Liver (tissue), 9 donors: ENCODE results near the gene PIGR. TPM values are rescaled to one million over a fixed set of nuclear protein-coding genes. Genes with fewer than 3 reads are reported as not detected.

ENCODE experiments used
- DNase-seq: peaks from one replicate; pipeline ENCODE4 v3.0.0-alpha.2; 2017; ENCODE audit warnings: low spot score
- H3K27ac ChIP-seq, 2 donors: one replicate each; pipeline ENCODE4 v1.7.0; 2013; ENCODE audit warnings: inconsistent platforms in 2 of 2, low read length in 2 of 2, control low read depth in 1 of 2, low read depth in 1 of 2, mild to moderate bottlenecking in 1 of 2
- H3K27me3 ChIP-seq, 4 donors: one replicate each; pipeline versions ENCODE4 v1.6.1 to v1.7.0; 2013; ENCODE audit warnings: low read length in 3 of 4, inconsistent platforms in 1 of 4, mild to moderate bottlenecking in 1 of 4, moderate library complexity in 1 of 4; ENCODE audit not compliant: control insufficient read depth in 4 of 4, insufficient read depth in 4 of 4
- H3K36me3 ChIP-seq, 4 donors: one replicate each; pipeline versions ENCODE4 v1.6.1 to v1.7.0; 2013; ENCODE audit warnings: low read length in 3 of 4, mild to moderate bottlenecking in 3 of 4, low read depth in 1 of 4, moderate library complexity in 1 of 4; ENCODE audit not compliant: control insufficient read depth in 4 of 4, insufficient read depth in 3 of 4
- H3K4me1 ChIP-seq, 4 donors: one replicate each; pipeline versions ENCODE4 v1.6.1 to v1.7.0; 2013; ENCODE audit warnings: low read length in 3 of 4, mild to moderate bottlenecking in 3 of 4, moderate library complexity in 1 of 4; ENCODE audit not compliant: control insufficient read depth in 4 of 4, insufficient read depth in 4 of 4
- H3K4me3 ChIP-seq, 3 donors: one replicate each; pipeline versions ENCODE4 v1.6.1 to v1.7.0; 2013; ENCODE audit warnings: low read length in 3 of 3, control low read depth in 1 of 3, low read depth in 1 of 3, mild to moderate bottlenecking in 1 of 3
- H3K9ac ChIP-seq, 2 donors: one replicate each; pipeline ENCODE4 v1.7.0; 2013; ENCODE audit warnings: low read length in 2 of 2, mild to moderate bottlenecking in 2 of 2, moderate library complexity in 2 of 2, control low read depth in 1 of 2, low read depth in 1 of 2
- H3K9me3 ChIP-seq, 4 donors: one replicate each; pipeline versions ENCODE4 v1.6.1 to v1.7.0; 2013; ENCODE audit warnings: low read length in 3 of 4; ENCODE audit not compliant: control insufficient read depth in 4 of 4
- ATF3 ChIP-seq: IDR thresholded peaks from 2 replicates; pipeline ENCODE4 v1.6.1; 2016; ENCODE audit warnings: antibody characterized with exemption
- EGR1 ChIP-seq, 2 donors: IDR thresholded peaks; 2 replicates each; pipeline ENCODE4 v1.6.1; 2016 to 2018; ENCODE audit warnings: antibody characterized with exemption in 2 of 2, low read depth in 2 of 2
- FOXA1 ChIP-seq: IDR thresholded peaks from 2 replicates; pipeline ENCODE4 v1.6.1; 2016; ENCODE audit warnings: antibody characterized with exemption
- FOXA2 ChIP-seq: IDR thresholded peaks from 2 replicates; pipeline ENCODE4 v1.6.1; 2016; ENCODE audit warnings: antibody characterized with exemption
- GABPA ChIP-seq, 2 donors: IDR thresholded peaks in 1 of 2; conservative IDR thresholded peaks in 1 of 2; 2 replicates each; pipeline ENCODE4 v1.6.1; 2016; ENCODE audit warnings: antibody characterized with exemption in 2 of 2, mild to moderate bottlenecking in 1 of 2, moderate library complexity in 1 of 2
- HNF4A ChIP-seq, 2 donors: conservative IDR thresholded peaks; 2 replicates each; pipeline ENCODE4 v1.6.1; 2016; ENCODE audit warnings: antibody characterized with exemption in 2 of 2, mild to moderate bottlenecking in 2 of 2
- HNF4G ChIP-seq: IDR thresholded peaks from 2 replicates; pipeline ENCODE4 v1.6.1; 2016; ENCODE audit warnings: antibody characterized with exemption
- JUND ChIP-seq, 2 donors: IDR thresholded peaks; 2 replicates each; pipeline ENCODE4 v1.6.1; 2016; ENCODE audit warnings: antibody characterized with exemption in 2 of 2
- MAX ChIP-seq: IDR thresholded peaks from 2 replicates; pipeline ENCODE4 v1.6.1; 2016; ENCODE audit warnings: antibody characterized with exemption
- NR2F2 ChIP-seq: IDR thresholded peaks from 2 replicates; pipeline ENCODE4 v1.6.1; 2016; ENCODE audit warnings: antibody characterized with exemption
- RAD21 ChIP-seq, 2 donors: IDR thresholded peaks; 2 replicates each; pipeline ENCODE4 v1.6.1; 2016; ENCODE audit warnings: antibody characterized with exemption in 2 of 2, mild to moderate bottlenecking in 2 of 2
- REST ChIP-seq: IDR thresholded peaks from 2 replicates; pipeline ENCODE4 v1.6.1; 2016; ENCODE audit warnings: antibody characterized with exemption, mild to moderate bottlenecking
- RXRA ChIP-seq, 2 donors: IDR thresholded peaks; 2 replicates each; pipeline ENCODE4 v1.6.1; 2017 to 2018; ENCODE audit warnings: antibody characterized with exemption in 2 of 2, mild to moderate bottlenecking in 1 of 2
- SP1 ChIP-seq: IDR thresholded peaks from 2 replicates; pipeline ENCODE4 v1.6.1; 2018; ENCODE audit warnings: antibody characterized with exemption, mild to moderate bottlenecking
- TAF1 ChIP-seq: conservative IDR thresholded peaks from 2 replicates; pipeline ENCODE4 v1.6.1; 2016; ENCODE audit warnings: antibody characterized with exemption, mild to moderate bottlenecking
- YY1 ChIP-seq: IDR thresholded peaks from 2 replicates; pipeline ENCODE4 v1.6.1; 2016; ENCODE audit warnings: antibody characterized with exemption, mild to moderate bottlenecking
- WGBS: extraction: QIAGEN DNeasy Blood & Tissue Kit; methylation state at CpG from one replicate; pipeline ENCODE4 v1.1.7; 2013; 5-methylcytosine and 5-hydroxymethylcytosine counted together
- polyA plus RNA-seq, 2 donors: library from polyadenylated mRNA; stranded (reverse) in 1 of 2; unstranded in 1 of 2; fragments of 200-250 nt in 1 of 2; fragments of >200 nt in 1 of 2; fragmentation: Nextera tagmentation in 1 of 2; extraction: Ambion mirVana in 1 of 2; gene quantifications; one replicate each; pipeline versions ENCODE4 v1.2.1 to v1.2.3, GENCODE V29; 2013 to 2015
- total RNA-seq, 2 donors: library from RNA; depleted of rRNA; stranded (reverse); fragments of >200 nt; gene quantifications; one replicate each; pipeline ENCODE4 v1.2.3, GENCODE V29; 2014
- TF ChIP-seq, protein P1 (sequence below): IDR thresholded peaks from 2 replicates; pipeline ENCODE4 v1.6.1; 2016; ENCODE audit warnings: antibody characterized with exemption
- TF ChIP-seq, protein P2 (sequence below): fragments of 150-350 bp; IDR thresholded peaks from 2 replicates; pipeline ENCODE4 v1.5.1; 2017; ENCODE audit warnings: improper control_type of control experiment, low read depth, low read length; ENCODE audit not compliant: missing input control
- donor health status: healthy.
- donor health status: healthy.
- donor health status: healthy.
- donor health status: healthy.
- donor health status: healthy.

The PIGR gene
- total and polyA plus RNA-seq, 4 donors = 0.09 to 43.3 (median 14.1) TPM

DNA sequence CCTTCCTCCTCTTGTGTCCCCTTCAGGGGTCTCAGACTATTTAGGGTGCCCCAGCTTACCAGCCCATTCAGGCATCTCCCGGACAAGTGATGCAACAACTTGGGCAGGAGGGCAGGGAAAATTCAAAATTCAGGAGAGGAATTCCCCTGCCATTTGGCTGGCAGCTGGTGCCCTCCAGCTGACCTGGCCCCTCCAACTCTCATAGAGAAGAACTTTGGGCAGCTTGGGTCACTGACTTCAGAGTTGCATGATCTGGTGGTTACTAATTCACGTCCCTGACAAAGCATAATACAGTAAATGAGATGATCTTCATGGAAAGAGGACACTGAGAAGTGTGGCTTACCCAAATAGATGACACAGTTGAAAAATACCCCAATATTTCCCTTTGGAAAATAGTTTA lies 24.2 kb upstream of the PIGR start, which contains the start of gene FCAMR:
Gene FCAMR (minus strand): TSS at position 15 of the 400 bp plus-strand sequence. CDS start 335 bp downstream, outside the sequence.
- DNase-seq = no peak
- H3K4me3 ChIP-seq = peak within 1 kb of the TSS in 1 of 3 donors; percentile 18

More for the DNA sequence above, 24.2 kb upstream of the PIGR start, which contains the start of gene FCAMR:
- WGBS = 30% methylated on average over 2 of the region's 2 CpGs
- Histone ChIP-seq H3K27me3 (no peaks in the 10 kb centered on the region), H3K4me1 (peaks cover 6 to 56% (median 47%) of the 10 kb centered on the region in 4 donors), H3K36me3 (no peaks in the 10 kb centered on the region), H3K9me3 (no peaks in the 10 kb centered on the region), H3K9ac (no peak within 1 kb of the TSS), H3K27ac (peak within 1 kb of the TSS; percentile 65 to 78)
- peak; percentile 36 for TF ChIP-seq YY1
- TF ChIP-seq ATF3 = peak; percentile 90
- peak; percentile 91 for TF ChIP-seq SP1
- TF ChIP-seq, protein P1, sequence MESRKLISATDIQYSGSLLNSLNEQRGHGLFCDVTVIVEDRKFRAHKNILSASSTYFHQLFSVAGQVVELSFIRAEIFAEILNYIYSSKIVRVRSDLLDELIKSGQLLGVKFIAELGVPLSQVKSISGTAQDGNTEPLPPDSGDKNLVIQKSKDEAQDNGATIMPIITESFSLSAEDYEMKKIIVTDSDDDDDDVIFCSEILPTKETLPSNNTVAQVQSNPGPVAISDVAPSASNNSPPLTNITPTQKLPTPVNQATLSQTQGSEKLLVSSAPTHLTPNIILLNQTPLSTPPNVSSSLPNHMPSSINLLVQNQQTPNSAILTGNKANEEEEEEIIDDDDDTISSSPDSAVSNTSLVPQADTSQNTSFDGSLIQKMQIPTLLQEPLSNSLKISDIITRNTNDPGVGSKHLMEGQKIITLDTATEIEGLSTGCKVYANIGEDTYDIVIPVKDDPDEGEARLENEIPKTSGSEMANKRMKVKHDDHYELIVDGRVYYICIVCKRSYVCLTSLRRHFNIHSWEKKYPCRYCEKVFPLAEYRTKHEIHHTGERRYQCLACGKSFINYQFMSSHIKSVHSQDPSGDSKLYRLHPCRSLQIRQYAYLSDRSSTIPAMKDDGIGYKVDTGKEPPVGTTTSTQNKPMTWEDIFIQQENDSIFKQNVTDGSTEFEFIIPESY = peak; percentile 27
- TF ChIP-seq MAX = peak; percentile 48
- TF ChIP-seq REST = peak; percentile 44
- TF ChIP-seq TAF1 = no peak
- TF ChIP-seq HNF4G = peak; percentile 62
- TF ChIP-seq FOXA1 = no peak
- no peak for TF ChIP-seq GABPA (IDR thresholded peaks at IDR 0.05 in 1 of 2, conservative IDR thresholded peaks at IDR 0.05 in 1 of 2)
- TF ChIP-seq JUND (IDR thresholded peaks at IDR 0.05) = peak; percentile 49 to 62
- TF ChIP-seq, protein P2, sequence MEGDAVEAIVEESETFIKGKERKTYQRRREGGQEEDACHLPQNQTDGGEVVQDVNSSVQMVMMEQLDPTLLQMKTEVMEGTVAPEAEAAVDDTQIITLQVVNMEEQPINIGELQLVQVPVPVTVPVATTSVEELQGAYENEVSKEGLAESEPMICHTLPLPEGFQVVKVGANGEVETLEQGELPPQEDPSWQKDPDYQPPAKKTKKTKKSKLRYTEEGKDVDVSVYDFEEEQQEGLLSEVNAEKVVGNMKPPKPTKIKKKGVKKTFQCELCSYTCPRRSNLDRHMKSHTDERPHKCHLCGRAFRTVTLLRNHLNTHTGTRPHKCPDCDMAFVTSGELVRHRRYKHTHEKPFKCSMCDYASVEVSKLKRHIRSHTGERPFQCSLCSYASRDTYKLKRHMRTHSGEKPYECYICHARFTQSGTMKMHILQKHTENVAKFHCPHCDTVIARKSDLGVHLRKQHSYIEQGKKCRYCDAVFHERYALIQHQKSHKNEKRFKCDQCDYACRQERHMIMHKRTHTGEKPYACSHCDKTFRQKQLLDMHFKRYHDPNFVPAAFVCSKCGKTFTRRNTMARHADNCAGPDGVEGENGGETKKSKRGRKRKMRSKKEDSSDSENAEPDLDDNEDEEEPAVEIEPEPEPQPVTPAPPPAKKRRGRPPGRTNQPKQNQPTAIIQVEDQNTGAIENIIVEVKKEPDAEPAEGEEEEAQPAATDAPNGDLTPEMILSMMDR = no peak
- peak in 1 of 2 donors; percentile 44 for TF ChIP-seq RAD21 (IDR thresholded peaks at IDR 0.05)
- TF ChIP-seq NR2F2 = no peak
- TF ChIP-seq HNF4A (conservative IDR thresholded peaks at IDR 0.05) = peak; percentile 86 to 87
- TF ChIP-seq RXRA (IDR thresholded peaks at IDR 0.05) = peak; percentile 98
- TF ChIP-seq FOXA2 = no peak
- TF ChIP-seq EGR1 (IDR thresholded peaks at IDR 0.05; ENCODE audit: low read depth in 2 of 2) = no peak
